GM12891 (cell line): ENCODE results near the gene NELFB.

Experiments used
- POLR2A ChIP-seq: IDR thresholded peaks from 2 replicates; pipeline ENCODE4 v1.6.1; 2011; ENCODE audit warnings: low read depth, low read length, control low read depth
- POLR2AphosphoS5 ChIP-seq: IDR thresholded peaks from 2 replicates; pipeline ENCODE4 v1.6.1; 2011; ENCODE audit warnings: low read depth, low read length, control low read depth
- SPI1 ChIP-seq: IDR thresholded peaks from 2 replicates; pipeline ENCODE4 v1.6.1; 2011; ENCODE audit warnings: low read depth, low read length, control low read depth
- TAF1 ChIP-seq: IDR thresholded peaks from 2 replicates; pipeline ENCODE4 v1.6.1; 2011; ENCODE audit warnings: low read depth, low read length, control low read depth

GRCh38 chr9:137271696-137272076, 16.6 kb downstream of the NELFB start:
- TF ChIP-seq POLR2A, result no peak
- no peak for TF ChIP-seq TAF1
- no peak for TF ChIP-seq SPI1
- no peak for TF ChIP-seq POLR2AphosphoS5
